ENCODE results near the gene TSSK6.

Gene TSSK6

DNA sequence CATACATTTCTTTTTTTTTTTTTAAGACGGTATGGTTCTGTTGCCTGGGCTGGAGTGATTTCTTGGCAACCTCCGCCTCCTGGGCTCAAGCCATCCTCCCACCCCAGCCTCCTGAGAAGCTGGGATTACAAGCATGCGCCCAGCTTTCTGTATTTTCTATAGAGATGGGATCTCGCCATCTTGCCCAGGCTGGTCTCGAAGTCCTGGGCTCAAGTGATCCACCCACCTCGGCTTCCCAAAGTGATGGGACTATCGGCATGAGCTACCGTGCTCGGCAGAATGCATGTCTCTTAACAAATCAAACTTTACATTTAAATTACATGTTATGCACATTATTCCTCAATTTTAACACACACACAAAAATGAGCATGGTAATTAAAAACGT, 1.9 kb upstream of the TSSK6 start:
- Mint-ChIP-seq H3K4me3 (peak overlapping the region; percentile 95 to 99 (median 99)), H3K27me3 (ENCODE audit: low read depth) (no peaks in the 10 kb centered on the region), H3K9me3 (no peaks in the 10 kb centered on the region), H3K36me3 (ENCODE audit: low read depth) (peaks cover 26% of the 10 kb centered on the region), H3K4me1 (peaks cover 6% of the 10 kb centered on the region), H3K27ac (no peak overlapping the region)
- TF ChIP-seq, protein P1, sequence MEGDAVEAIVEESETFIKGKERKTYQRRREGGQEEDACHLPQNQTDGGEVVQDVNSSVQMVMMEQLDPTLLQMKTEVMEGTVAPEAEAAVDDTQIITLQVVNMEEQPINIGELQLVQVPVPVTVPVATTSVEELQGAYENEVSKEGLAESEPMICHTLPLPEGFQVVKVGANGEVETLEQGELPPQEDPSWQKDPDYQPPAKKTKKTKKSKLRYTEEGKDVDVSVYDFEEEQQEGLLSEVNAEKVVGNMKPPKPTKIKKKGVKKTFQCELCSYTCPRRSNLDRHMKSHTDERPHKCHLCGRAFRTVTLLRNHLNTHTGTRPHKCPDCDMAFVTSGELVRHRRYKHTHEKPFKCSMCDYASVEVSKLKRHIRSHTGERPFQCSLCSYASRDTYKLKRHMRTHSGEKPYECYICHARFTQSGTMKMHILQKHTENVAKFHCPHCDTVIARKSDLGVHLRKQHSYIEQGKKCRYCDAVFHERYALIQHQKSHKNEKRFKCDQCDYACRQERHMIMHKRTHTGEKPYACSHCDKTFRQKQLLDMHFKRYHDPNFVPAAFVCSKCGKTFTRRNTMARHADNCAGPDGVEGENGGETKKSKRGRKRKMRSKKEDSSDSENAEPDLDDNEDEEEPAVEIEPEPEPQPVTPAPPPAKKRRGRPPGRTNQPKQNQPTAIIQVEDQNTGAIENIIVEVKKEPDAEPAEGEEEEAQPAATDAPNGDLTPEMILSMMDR (IDR thresholded peaks at IDR 0.05; ENCODE audit: unreplicated experiment in 3 of 3), result no peak

DNA sequence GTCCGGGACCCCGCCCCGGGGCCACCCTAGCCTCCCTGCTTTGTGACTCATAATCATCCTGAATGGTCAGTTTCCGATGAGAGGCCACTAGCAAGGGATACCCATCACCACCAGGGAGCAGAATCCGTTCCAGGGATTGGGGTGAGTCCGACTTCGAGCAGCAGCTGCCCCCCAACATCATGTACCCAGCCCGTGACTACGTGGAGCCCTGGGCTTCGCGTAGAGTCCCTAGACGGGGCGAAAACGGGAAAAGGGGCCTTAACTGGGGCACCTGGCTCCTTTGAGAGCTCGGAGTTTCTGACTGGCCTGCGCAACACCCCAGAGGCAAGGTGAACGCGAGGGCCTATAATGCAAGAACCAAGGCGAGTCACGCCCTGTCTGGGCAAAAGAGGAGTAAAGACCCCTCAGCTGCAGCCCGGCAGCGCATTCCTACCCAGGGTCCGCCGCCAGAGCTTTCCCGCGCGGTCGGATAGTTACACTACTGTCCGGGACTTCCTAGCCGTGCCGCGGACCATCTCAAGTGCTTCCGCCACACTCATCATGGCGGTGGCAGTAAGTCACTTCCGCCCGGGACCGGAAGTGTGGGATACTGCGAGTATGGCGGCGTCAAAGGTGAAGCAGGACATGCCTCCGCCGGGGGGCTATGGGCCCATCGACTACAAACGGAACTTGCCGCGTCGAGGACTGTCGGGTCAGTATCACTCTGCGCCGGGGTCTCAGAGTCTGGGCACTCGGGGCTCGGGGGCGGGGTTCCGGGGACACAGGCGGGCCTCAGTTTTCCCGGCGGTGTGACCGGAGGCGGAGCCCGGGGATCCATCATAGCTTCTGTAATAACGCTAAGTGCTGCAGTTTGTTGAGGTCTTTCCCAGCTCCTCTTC, 533 bp upstream of the TSSK6 start, which contains the start of gene NDUFA13:
Gene NDUFA13 (plus strand): TSS at position 584 of the 878 bp plus-strand sequence. CDS start 14 bp downstream, at position 598.
- Mint-ChIP-seq H3K9me3 (no peaks in the 10 kb centered on the region), H3K27me3 (ENCODE audit: low read depth) (no peaks in the 10 kb centered on the region), H3K36me3 (ENCODE audit: low read depth) (peaks cover 23% of the 10 kb centered on the region), H3K4me3 (peak within 1 kb of the TSS; percentile 95 to 99 (median 99)), H3K27ac (peak within 1 kb of the TSS; percentile 89 to 97 (median 94)), H3K4me1 (peaks cover 6% of the 10 kb centered on the region)
- TF ChIP-seq, protein P1 (IDR thresholded peaks at IDR 0.05; ENCODE audit: unreplicated experiment in 3 of 3), result no peak

DNA sequence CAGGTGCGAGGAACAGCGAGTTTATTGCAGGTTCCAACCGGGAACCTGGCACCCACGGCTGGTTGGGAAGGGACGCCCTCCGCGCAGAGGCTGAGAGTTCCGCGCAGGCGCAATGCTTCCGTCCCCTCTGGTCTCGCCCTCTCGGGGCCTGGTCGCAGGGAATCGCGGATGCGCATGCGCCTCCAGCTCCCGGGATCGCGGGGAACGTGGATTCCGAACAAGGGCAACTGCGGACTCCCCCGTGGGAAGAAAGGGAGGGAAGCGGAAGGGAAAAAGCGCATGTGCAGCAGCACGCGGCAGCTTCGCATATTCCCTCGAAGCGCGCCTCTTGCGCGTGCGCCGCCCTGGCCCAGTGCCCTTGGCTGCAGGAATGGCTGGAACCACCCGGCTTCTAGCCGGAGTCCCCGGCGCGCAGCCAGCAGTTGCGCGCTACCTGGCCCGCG, 1.1 kb downstream of the TSSK6 start:
- Mint-ChIP-seq H3K4me1 (peaks cover 6% of the 10 kb centered on the region), H3K4me3 (peak overlapping the region; percentile 30 to 66 (median 64)), H3K27ac (no peak overlapping the region), H3K36me3 (ENCODE audit: low read depth) (peaks cover 7% of the 10 kb centered on the region), H3K27me3 (ENCODE audit: low read depth) (no peaks in the 10 kb centered on the region), H3K9me3 (no peaks in the 10 kb centered on the region)
- TF ChIP-seq, protein P1 (IDR thresholded peaks at IDR 0.05; ENCODE audit: unreplicated experiment in 3 of 3), result no peak

DNA sequence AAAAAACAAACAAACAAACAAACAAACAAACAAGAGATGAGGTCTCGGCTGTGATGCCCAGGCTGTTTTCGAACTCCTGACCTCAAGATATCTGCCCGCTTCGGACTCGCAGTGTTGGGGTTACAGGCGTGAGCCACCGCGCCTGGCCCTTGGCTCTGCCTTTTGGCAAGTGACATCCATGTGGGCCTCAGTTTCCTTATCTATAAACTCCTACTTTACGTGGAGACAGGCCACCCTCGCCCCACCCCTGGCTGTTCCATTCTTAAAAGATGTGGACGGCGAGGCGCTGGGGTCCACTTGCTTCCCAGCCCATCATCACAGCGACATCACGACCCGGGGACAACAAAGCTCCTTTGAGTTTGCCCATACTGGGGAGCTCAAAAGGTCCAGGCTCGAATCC, 1.7 kb downstream of the TSSK6 start:
- Mint-ChIP-seq H3K36me3 (ENCODE audit: low read depth) (peaks cover 4% of the 10 kb centered on the region), H3K27ac (no peak overlapping the region), H3K4me1 (peaks cover 6% of the 10 kb centered on the region), H3K27me3 (ENCODE audit: low read depth) (no peaks in the 10 kb centered on the region), H3K4me3 (peak overlapping the region; percentile 15 to 39 (median 19)), H3K9me3 (no peaks in the 10 kb centered on the region)
- TF ChIP-seq, protein P1 (IDR thresholded peaks at IDR 0.05; ENCODE audit: unreplicated experiment in 3 of 3), result no peak

DNA sequence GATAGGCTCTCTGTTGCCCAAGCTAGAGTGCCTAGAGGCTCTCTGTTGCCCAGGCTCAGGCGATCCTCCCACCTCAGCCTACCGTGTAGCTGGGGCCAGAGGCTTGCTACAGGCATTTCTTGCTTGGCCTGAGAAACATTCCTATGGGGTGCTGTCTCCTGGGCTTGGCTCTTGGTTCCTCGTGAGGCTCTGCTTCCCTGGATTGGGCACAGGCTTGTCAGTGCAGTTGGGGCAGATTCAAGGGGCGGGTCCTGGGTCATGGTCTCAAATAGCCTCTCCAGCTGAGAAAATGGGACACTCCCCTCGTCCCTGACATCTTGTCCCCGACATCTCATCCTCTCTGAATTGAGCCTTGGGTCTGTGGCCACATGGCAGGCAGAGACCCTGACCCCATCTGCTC, 4.9 kb downstream of the TSSK6 start:
- Mint-ChIP-seq H3K27ac (no peak overlapping the region), H3K9me3 (no peaks in the 10 kb centered on the region), H3K4me3 (no peak overlapping the region), H3K4me1 (no peaks in the 10 kb centered on the region), H3K36me3 (ENCODE audit: low read depth) (peaks cover 24% of the 10 kb centered on the region), H3K27me3 (ENCODE audit: low read depth) (no peaks in the 10 kb centered on the region)
- TF ChIP-seq, protein P1 (IDR thresholded peaks at IDR 0.05; ENCODE audit: unreplicated experiment in 3 of 3), result no peak

Data from nephron (organoid).